HCT116 (cell line): ENCODE measurements around the gene MLLT11. TPM values are rescaled to one million over a fixed set of nuclear protein-coding genes. Genes with fewer than 3 reads are reported as not detected.

Experiments used
- ATAC-seq: fragments of 200-7000 bp; cut with Tn5 transposase; 2 replicates; pipeline ENCODE4 v1.9.1; 2020; ENCODE audit warnings: mild to moderate bottlenecking, moderate library complexity
- BruUV-seq: library from RNA; stranded (reverse); fragments of 400-500 nt; replicated peaks from 2 replicates; lab custom pipeline; 2021; lab: Mats Ljungman, UMichigan
- CTCF ChIA-PET: fragments of 300-600 bp; sonication (Branson Sonifier 250); formaldehyde crosslinking; loops from one replicate; lab custom pipeline; 2021; ENCODE audit warnings: antibody characterized with exemption; lab: Charles Lee
- POLR2A ChIA-PET: fragments of 300-600, 350-600 bp; sonication (Branson Sonifier 250); formaldehyde crosslinking; loops from one replicate; lab custom pipeline; 2021; ENCODE audit warnings: antibody characterized with exemption; lab: Charles Lee
- RAD21 ChIA-PET, 2 experiments: fragments of 300-600 bp; sonication (Branson Sonifier 250); formaldehyde crosslinking; loops; one replicate each; lab custom pipeline; 2023; ENCODE audit warnings: low total read pairs in 2 of 2; ENCODE audit not compliant: uncharacterized antibody in 2 of 2, unreplicated experiment in 2 of 2, low non-redundant PET in 1 of 2; lab: Charles Lee
- DNase-seq: peaks from one replicate; pipeline ENCODE4 v3.0.0-alpha.2; 2010; ENCODE audit warnings: low read depth, low spot score
- H2AFZ ChIP-seq: fragments of 200-600 bp; shearing (Covaris generic), sonication (generic); 2 replicates; pipeline ENCODE4 v1.6.1; 2017; ENCODE audit warnings: low read depth, mixed run types, mixed read lengths, antibody characterized with exemption, low read length; ENCODE audit not compliant: poor library complexity, severe bottlenecking
- H3K27ac ChIP-seq: 2 replicates; pipeline ENCODE4 v1.5.1; 2012; ENCODE audit warnings: low read depth, low read length
- H3K27me3 ChIP-seq: fragments of 200-600 bp; sonication (generic); 2 replicates; pipeline ENCODE4 v1.6.1; 2016; ENCODE audit warnings: mixed run types, low read length, mixed read lengths; ENCODE audit not compliant: insufficient read depth
- H3K36me3 ChIP-seq, 2 experiments: fragments of 200-500 bp in 1 of 2; fragments of 200-600 bp in 1 of 2; sonication (Bioruptor generic) in 1 of 2; sonication (generic) in 1 of 2; 2 replicates each; pipeline versions ENCODE4 v1.5.1 to v1.6.1; 2014 to 2016; ENCODE audit warnings: low read length in 2 of 2, inconsistent platforms in 1 of 2, mixed read lengths in 1 of 2, mixed run types in 1 of 2; ENCODE audit not compliant: insufficient read depth in 2 of 2, control insufficient read depth in 1 of 2
- H3K4me1 ChIP-seq, 2 experiments: fragments of 200-600 bp in 1 of 2; sonication (generic) in 1 of 2; 2 replicates each; pipeline versions ENCODE4 v1.5.1 to v1.6.1; 2012 to 2017; ENCODE audit warnings: low read length in 2 of 2, inconsistent platforms in 1 of 2, mild to moderate bottlenecking in 1 of 2, mixed read lengths in 1 of 2, mixed run types in 1 of 2, moderate library complexity in 1 of 2; ENCODE audit not compliant: insufficient read depth in 2 of 2, control insufficient read depth in 1 of 2
- H3K4me2 ChIP-seq: fragments of 200-600 bp; sonication (generic); 2 replicates; pipeline ENCODE4 v1.6.1; 2017; ENCODE audit warnings: mixed run types, low read length, mixed read lengths
- H3K4me3 ChIP-seq, 2 experiments: fragments of 200-600 bp in 1 of 2; sonication (generic) in 1 of 2; replicated peaks in 1 of 2; 2 replicates each; pipeline ENCODE4 v1.5.1; 2011 to 2016; ENCODE audit warnings: low read length in 2 of 2, control low read depth in 1 of 2, low read depth in 1 of 2, mild to moderate bottlenecking in 1 of 2, mixed read lengths in 1 of 2, mixed run types in 1 of 2
- H3K79me2 ChIP-seq: fragments of 200-600 bp; sonication (generic); 2 replicates; pipeline ENCODE4 v1.6.1; 2017; ENCODE audit warnings: mild to moderate bottlenecking, mixed run types, low read length, moderate library complexity, mixed read lengths; ENCODE audit not compliant: insufficient read depth
- H3K9ac ChIP-seq: fragments of 200-600 bp; sonication (generic); 2 replicates; pipeline ENCODE4 v1.6.1; 2016; ENCODE audit warnings: low read length, mixed read lengths
- H3K9me2 ChIP-seq: fragments of 200-600 bp; sonication (generic), shearing (Covaris generic); 2 replicates; pipeline ENCODE4 v1.6.1; 2017; ENCODE audit warnings: mixed run types, mild to moderate bottlenecking, moderate library complexity; ENCODE audit not compliant: insufficient read depth
- H3K9me3 ChIP-seq, 2 experiments: fragments of 200-500 bp in 1 of 2; fragments of 200-600 bp in 1 of 2; sonication (Bioruptor generic) in 1 of 2; sonication (generic) in 1 of 2; 2 replicates each; pipeline ENCODE4 v1.6.1; 2014 to 2017; ENCODE audit warnings: low read length in 2 of 2, mixed read lengths in 2 of 2, inconsistent platforms in 1 of 2, low read depth in 1 of 2, mild to moderate bottlenecking in 1 of 2, mixed run types in 1 of 2, moderate library complexity in 1 of 2; ENCODE audit not compliant: control insufficient read depth in 1 of 2, insufficient read depth in 1 of 2
- H4K20me1 ChIP-seq: fragments of 200-600 bp; sonication (generic), shearing (Covaris generic); 2 replicates; pipeline ENCODE4 v1.6.1; 2017; ENCODE audit warnings: mixed run types, mild to moderate bottlenecking, moderate library complexity; ENCODE audit not compliant: insufficient read depth
- ELF1 ChIP-seq: IDR thresholded peaks from 2 replicates; pipeline ENCODE4 v1.6.1; 2012; ENCODE audit warnings: low read depth, borderline replicate concordance
- EZH2phosphoT487 ChIP-seq: fragments of 200-600 bp; IDR thresholded peaks from 2 replicates; pipeline ENCODE4 v1.6.1; 2018; ENCODE audit warnings: antibody characterized with exemption, borderline replicate concordance
- JUND ChIP-seq: IDR thresholded peaks from 2 replicates; pipeline ENCODE4 v1.6.1; 2012
- POLR2A ChIP-seq: IDR thresholded peaks from 2 replicates; pipeline ENCODE4 v1.7.0; 2011; ENCODE audit warnings: borderline replicate concordance; ENCODE audit not compliant: insufficient read depth, insufficient read length; ENCODE audit errors: extremely low read depth
- POLR2AphosphoS5 ChIP-seq: IDR thresholded peaks from 2 replicates; pipeline ENCODE4 v1.6.1; 2011; ENCODE audit warnings: mild to moderate bottlenecking, low read depth, low read length, moderate library complexity
- RAD21 ChIP-seq: IDR thresholded peaks from 2 replicates; pipeline ENCODE4 v1.6.1; 2012; ENCODE audit warnings: low read depth, mild to moderate bottlenecking
- SIN3A ChIP-seq: IDR thresholded peaks from 2 replicates; pipeline ENCODE4 v1.6.1; 2012; ENCODE audit warnings: low read depth
- SRF ChIP-seq: IDR thresholded peaks from 2 replicates; pipeline ENCODE4 v1.6.1; 2012; ENCODE audit warnings: low read depth
- YY1 ChIP-seq: IDR thresholded peaks from 2 replicates; pipeline ENCODE4 v1.6.1; 2011; ENCODE audit warnings: low read length, low read depth, moderate library complexity, mild to moderate bottlenecking; ENCODE audit not compliant: insufficient replicate concordance; ENCODE audit errors: extremely low read depth
- intact Hi-C: fragments of 100-400 bp; cut with micrococcal nuclease; formaldehyde crosslinking; loops from 2 replicates; pipeline ENCODE4 v1.10.0; 2022
- total RNA-seq: library from RNA; stranded (reverse); gene quantifications from one replicate; pipeline ENCODE4 v1.2.1, GENCODE V29; 2021; ENCODE audit not compliant: unreplicated experiment
- TF ChIP-seq, protein P1 (sequence below): IDR thresholded peaks from 2 replicates; pipeline ENCODE4 v1.6.1; 2012
- TF ChIP-seq, protein P2 (sequence below): IDR thresholded peaks from 2 replicates; pipeline ENCODE4 v1.6.1; 2011; ENCODE audit warnings: mild to moderate bottlenecking, low read length, moderate library complexity; ENCODE audit not compliant: insufficient replicate concordance; ENCODE audit errors: extremely low read depth
- TF ChIP-seq, protein P3 (sequence below): IDR thresholded peaks from 2 replicates; pipeline ENCODE4 v1.6.1; 2012; ENCODE audit warnings: low read depth

The MLLT11 gene
- total RNA-seq, 1 experiment from 2014 or later = 0.17 TPM

DNA sequence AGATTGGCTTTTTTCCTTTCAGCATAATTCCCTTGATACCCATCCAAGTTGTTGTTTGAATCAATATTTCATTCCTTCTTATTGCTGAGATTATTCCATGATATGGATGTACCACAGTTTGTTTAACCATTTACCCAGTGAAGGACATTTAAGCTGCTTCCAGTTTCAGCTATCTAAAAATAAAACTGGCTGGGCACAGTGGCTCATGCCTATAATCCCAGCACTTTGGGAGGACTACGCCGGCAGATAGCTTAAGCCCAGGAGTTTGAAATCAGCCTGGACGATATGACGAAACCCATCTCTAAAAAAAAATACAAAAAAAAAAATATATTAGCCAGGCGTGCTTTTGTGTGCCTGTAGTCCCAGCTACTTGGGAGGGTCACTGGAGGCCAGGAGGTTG lies 53.7 kb downstream of the MLLT11 start:
- TF ChIP-seq SRF = no peak
- TF ChIP-seq POLR2AphosphoS5 = no peak
- no peak for TF ChIP-seq SIN3A
- no peak for TF ChIP-seq YY1
- TF ChIP-seq, protein P1, sequence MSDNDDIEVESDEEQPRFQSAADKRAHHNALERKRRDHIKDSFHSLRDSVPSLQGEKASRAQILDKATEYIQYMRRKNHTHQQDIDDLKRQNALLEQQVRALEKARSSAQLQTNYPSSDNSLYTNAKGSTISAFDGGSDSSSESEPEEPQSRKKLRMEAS = no peak
- no peak for TF ChIP-seq ELF1
- no peak for TF ChIP-seq EZH2phosphoT487
- TF ChIP-seq, protein P2, sequence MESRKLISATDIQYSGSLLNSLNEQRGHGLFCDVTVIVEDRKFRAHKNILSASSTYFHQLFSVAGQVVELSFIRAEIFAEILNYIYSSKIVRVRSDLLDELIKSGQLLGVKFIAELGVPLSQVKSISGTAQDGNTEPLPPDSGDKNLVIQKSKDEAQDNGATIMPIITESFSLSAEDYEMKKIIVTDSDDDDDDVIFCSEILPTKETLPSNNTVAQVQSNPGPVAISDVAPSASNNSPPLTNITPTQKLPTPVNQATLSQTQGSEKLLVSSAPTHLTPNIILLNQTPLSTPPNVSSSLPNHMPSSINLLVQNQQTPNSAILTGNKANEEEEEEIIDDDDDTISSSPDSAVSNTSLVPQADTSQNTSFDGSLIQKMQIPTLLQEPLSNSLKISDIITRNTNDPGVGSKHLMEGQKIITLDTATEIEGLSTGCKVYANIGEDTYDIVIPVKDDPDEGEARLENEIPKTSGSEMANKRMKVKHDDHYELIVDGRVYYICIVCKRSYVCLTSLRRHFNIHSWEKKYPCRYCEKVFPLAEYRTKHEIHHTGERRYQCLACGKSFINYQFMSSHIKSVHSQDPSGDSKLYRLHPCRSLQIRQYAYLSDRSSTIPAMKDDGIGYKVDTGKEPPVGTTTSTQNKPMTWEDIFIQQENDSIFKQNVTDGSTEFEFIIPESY = no peak
- TF ChIP-seq, protein P3, sequence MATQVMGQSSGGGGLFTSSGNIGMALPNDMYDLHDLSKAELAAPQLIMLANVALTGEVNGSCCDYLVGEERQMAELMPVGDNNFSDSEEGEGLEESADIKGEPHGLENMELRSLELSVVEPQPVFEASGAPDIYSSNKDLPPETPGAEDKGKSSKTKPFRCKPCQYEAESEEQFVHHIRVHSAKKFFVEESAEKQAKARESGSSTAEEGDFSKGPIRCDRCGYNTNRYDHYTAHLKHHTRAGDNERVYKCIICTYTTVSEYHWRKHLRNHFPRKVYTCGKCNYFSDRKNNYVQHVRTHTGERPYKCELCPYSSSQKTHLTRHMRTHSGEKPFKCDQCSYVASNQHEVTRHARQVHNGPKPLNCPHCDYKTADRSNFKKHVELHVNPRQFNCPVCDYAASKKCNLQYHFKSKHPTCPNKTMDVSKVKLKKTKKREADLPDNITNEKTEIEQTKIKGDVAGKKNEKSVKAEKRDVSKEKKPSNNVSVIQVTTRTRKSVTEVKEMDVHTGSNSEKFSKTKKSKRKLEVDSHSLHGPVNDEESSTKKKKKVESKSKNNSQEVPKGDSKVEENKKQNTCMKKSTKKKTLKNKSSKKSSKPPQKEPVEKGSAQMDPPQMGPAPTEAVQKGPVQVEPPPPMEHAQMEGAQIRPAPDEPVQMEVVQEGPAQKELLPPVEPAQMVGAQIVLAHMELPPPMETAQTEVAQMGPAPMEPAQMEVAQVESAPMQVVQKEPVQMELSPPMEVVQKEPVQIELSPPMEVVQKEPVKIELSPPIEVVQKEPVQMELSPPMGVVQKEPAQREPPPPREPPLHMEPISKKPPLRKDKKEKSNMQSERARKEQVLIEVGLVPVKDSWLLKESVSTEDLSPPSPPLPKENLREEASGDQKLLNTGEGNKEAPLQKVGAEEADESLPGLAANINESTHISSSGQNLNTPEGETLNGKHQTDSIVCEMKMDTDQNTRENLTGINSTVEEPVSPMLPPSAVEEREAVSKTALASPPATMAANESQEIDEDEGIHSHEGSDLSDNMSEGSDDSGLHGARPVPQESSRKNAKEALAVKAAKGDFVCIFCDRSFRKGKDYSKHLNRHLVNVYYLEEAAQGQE = no peak
- TF ChIP-seq JUND = no peak
- no peak for TF ChIP-seq POLR2A
- TF ChIP-seq RAD21 = no peak

More for the DNA sequence above, 53.7 kb downstream of the MLLT11 start:
- Histone ChIP-seq H3K79me2 (no peaks in the 10 kb centered on the region), H4K20me1 (no peaks in the 10 kb centered on the region), H3K9me2 (no peaks in the 10 kb centered on the region), H2AFZ (no peak overlapping the region), H3K9ac (no peak overlapping the region), H3K9me3 (no peaks in the 10 kb centered on the region), H3K4me2 (no peak overlapping the region), H3K4me3 (no peak overlapping the region), H3K4me1 (no peaks in the 10 kb centered on the region), H3K27ac (no peak overlapping the region), H3K27me3 (no peaks in the 10 kb centered on the region), H3K36me3 (no peaks in the 10 kb centered on the region)
- intact Hi-C loops = no loop called here
- no peak for ATAC-seq
- POLR2A ChIA-PET = no interaction called here
- CTCF ChIA-PET = interaction anchor here (0.6 kb wide), 1 partner anchor 137 kb away, joined by 7 read pairs; no protein-coding TSS in a partner anchor
- RAD21 ChIA-PET = no interaction called here
- no peak for DNase-seq
- no TSS peak for BruUV-seq

Other genes with a start within 250 kb of the MLLT11 start
- 27.2 TPM for gene ARNT, start 183.8 kb upstream of the MLLT11 start, total RNA-seq
- not detected for gene CTXND2, start 173.3 kb upstream of the MLLT11 start, total RNA-seq
- gene SETDB1, start 134.0 kb upstream of the MLLT11 start, total RNA-seq = 54.3 TPM
- 218 TPM for gene CERS2, start 85.6 kb upstream of the MLLT11 start, total RNA-seq
- 2.7 TPM for gene ANXA9, start 78.1 kb upstream of the MLLT11 start, total RNA-seq
- 1.2 TPM for gene MINDY1, start 53.5 kb upstream of the MLLT11 start, total RNA-seq
- gene PRUNE1, start 51.9 kb upstream of the MLLT11 start, total RNA-seq = 20.2 TPM
- 0.86 TPM for gene BNIPL, start 23.8 kb upstream of the MLLT11 start, total RNA-seq
- not detected for gene C1orf56, start 12.6 kb upstream of the MLLT11 start, total RNA-seq
- gene CDC42SE1, start 775 bp upstream of the MLLT11 start, total RNA-seq = 50.5 TPM
- gene GABPB2, start 10.4 kb downstream of the MLLT11 start, total RNA-seq = 7.7 TPM
- gene SEMA6C, start 86.2 kb downstream of the MLLT11 start, total RNA-seq = 8.2 TPM
- gene TNFAIP8L2, start 96.3 kb downstream of the MLLT11 start, total RNA-seq = not detected
- gene LYSMD1, start 105.5 kb downstream of the MLLT11 start, total RNA-seq = 5.0 TPM
- 34.1 TPM for gene SCNM1, start 105.7 kb downstream of the MLLT11 start, total RNA-seq
- gene TMOD4, start 115.6 kb downstream of the MLLT11 start, total RNA-seq = 1.8 TPM
- 68.9 TPM for gene VPS72, start 129.8 kb downstream of the MLLT11 start, total RNA-seq
- gene PIP5K1A, start 138.2 kb downstream of the MLLT11 start, total RNA-seq = 75.4 TPM
- gene PSMD4, start 194.3 kb downstream of the MLLT11 start, total RNA-seq = 225 TPM
- gene ZNF687, start 221.9 kb downstream of the MLLT11 start, total RNA-seq = 34.3 TPM